ENCODE measurements around the gene TEX22.

DNA sequence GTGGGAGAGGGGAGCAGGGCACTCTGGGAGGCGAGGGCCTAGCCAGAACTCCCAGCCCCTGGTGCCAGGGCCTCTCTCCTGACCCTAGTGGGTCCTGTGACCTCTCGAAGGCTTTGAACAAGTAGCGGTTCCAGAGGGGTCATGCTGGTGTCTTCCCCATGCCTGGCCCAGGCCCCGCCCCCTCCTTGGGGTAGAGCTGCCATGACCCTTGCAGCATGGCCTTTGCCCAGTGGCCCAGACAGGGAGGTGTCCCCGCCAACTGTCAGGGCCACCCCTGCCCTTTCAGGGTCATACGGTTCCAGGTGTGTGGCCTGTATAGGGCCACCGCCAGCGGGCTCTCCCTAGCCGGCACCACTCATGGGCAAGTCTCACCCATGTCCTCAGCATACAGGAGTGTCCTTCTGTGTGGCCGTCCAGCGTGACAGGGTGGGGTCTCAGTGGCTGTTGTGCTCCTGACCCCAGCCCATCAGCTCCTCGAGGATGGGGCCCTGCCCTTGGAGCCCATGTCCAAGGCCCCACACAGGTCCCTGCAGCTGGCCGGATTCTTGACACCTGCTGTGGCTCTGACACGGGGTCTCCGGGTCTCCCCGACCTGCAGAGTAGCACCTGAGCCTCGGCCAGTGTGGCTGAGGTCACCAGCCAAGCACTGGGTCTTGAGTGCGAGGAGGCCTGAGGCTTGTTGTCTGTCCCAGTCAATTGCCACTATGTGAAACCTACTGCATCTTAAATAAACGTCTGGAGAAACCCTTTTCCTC is 49.2 kb upstream of the TEX22 start:
- TF ChIP-seq, protein P1, sequence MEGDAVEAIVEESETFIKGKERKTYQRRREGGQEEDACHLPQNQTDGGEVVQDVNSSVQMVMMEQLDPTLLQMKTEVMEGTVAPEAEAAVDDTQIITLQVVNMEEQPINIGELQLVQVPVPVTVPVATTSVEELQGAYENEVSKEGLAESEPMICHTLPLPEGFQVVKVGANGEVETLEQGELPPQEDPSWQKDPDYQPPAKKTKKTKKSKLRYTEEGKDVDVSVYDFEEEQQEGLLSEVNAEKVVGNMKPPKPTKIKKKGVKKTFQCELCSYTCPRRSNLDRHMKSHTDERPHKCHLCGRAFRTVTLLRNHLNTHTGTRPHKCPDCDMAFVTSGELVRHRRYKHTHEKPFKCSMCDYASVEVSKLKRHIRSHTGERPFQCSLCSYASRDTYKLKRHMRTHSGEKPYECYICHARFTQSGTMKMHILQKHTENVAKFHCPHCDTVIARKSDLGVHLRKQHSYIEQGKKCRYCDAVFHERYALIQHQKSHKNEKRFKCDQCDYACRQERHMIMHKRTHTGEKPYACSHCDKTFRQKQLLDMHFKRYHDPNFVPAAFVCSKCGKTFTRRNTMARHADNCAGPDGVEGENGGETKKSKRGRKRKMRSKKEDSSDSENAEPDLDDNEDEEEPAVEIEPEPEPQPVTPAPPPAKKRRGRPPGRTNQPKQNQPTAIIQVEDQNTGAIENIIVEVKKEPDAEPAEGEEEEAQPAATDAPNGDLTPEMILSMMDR (IDR thresholded peaks at IDR 0.05): no peak
- TF ChIP-seq POLR2A (IDR thresholded peaks at IDR 0.05): no peak

All from lower leg skin (tissue), 3 donors.